ENCODE data around the gene ATP5PD. TPM values are rescaled to one million over a fixed set of nuclear protein-coding genes. Genes with fewer than 3 reads are reported as not detected.
A peak's percentile ranks its signal among the peaks of the same experiment; 100 is the strongest.

Gene ATP5PD
- total and polyA plus RNA-seq, 2 of the 13 experiments (the other 11 are each of a cell fraction or from before 2014, with no cell fraction given) = 158 to 428 TPM

DNA sequence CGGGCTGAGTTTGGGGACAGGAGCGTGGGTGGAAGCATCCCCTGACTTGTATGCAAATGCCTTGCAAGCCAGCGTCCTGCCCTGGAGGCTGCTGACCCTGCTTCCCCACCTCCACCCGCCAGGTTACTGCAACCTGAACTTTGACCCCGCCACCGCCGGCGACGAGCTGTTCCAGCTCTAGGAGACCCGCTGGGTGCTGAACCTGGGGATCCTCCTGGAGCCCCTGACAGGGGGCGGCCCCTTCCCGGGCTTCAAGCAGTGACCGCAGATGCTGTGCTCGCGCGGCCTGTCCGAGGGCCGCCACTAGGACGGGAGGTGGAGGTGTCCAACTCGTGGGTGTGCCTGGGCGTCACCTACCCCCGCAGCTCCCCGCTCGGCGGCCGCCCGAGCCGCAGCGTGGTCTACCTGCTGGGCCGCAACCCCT lies 30.3 kb upstream of the ATP5PD start (continued):
- TF ChIP-seq NR1H2 (CRISPR knock-in tag; IDR thresholded peaks at IDR 0.05; ENCODE audit: borderline replicate concordance, low read depth) (no peak), KLF13 (CRISPR knock-in tag; IDR thresholded peaks at IDR 0.05) (no peak), U2AF1 (optimal IDR thresholded peaks at IDR 0.05; ENCODE audit: low read depth, low read length) (peak; percentile 63), ZNF335 (CRISPR knock-in tag; IDR thresholded peaks at IDR 0.05) (0 out of 2 replicates have a peak, but pooled peaks have one; percentile 36), ATM (IDR thresholded peaks at IDR 0.05; ENCODE audit: borderline replicate concordance) (no peak), FOXA3 (CRISPR knock-in tag; IDR thresholded peaks at IDR 0.05) (peak; percentile 48), NR2F2 (IDR thresholded peaks at IDR 0.05; ENCODE audit: borderline replicate concordance, low read depth) (peak; percentile 70), ZFY (CRISPR knock-in tag; IDR thresholded peaks at IDR 0.05) (no peak; the same call in 1 of the 2 replicates), ZNF230 (CRISPR knock-in tag; IDR thresholded peaks at IDR 0.05) (0 out of 2 replicates have a peak, but pooled peaks have one; percentile 10), FOXJ3 (CRISPR knock-in tag; IDR thresholded peaks at IDR 0.05; ENCODE audit: borderline replicate concordance) (no peak), ZSCAN30 (CRISPR knock-in tag; IDR thresholded peaks at IDR 0.05) (no peak), NONO (IDR thresholded peaks at IDR 0.05) (no peak), NONO (CRISPR knock-in tag; conservative IDR thresholded peaks at IDR 0.05) (no peak), ZNF333 (CRISPR knock-in tag; IDR thresholded peaks at IDR 0.05; ENCODE audit: borderline replicate concordance) (no peak), ZNF503 (CRISPR knock-in tag; IDR thresholded peaks at IDR 0.05) (no peak), ZNF747 (CRISPR knock-in tag; IDR thresholded peaks at IDR 0.05; ENCODE audit: borderline replicate concordance) (peak; percentile 33; the same call in 1 of the 2 replicates), ZNF589 (CRISPR knock-in tag; conservative IDR thresholded peaks at IDR 0.05) (no peak), TBL1XR1 (IDR thresholded peaks at IDR 0.05; ENCODE audit: borderline replicate concordance, low read length, partially characterized antibody) (peak; percentile 42), ELF4 (CRISPR knock-in tag; IDR thresholded peaks at IDR 0.05; ENCODE audit: borderline replicate concordance) (no peak), ZNF430 (CRISPR knock-in tag; IDR thresholded peaks at IDR 0.05) (peak; percentile 20; the same call in 1 of the 2 replicates), ZSCAN31 (CRISPR knock-in tag; IDR thresholded peaks at IDR 0.05; ENCODE audit: low read depth) (peak; percentile 70; the same call in 1 of the 2 replicates), ZNF484 (CRISPR knock-in tag; IDR thresholded peaks at IDR 0.05; ENCODE audit: borderline replicate concordance, low read depth) (no peak), SRSF9 (IDR thresholded peaks at IDR 0.05; ENCODE audit: borderline replicate concordance, insufficient read depth, low read depth, low read length, poor library complexity, severe bottlenecking) (no peak), CEBPG (CRISPR knock-in tag; IDR thresholded peaks at IDR 0.05) (peak; percentile 84)
- TF ChIP-seq, protein P1, sequence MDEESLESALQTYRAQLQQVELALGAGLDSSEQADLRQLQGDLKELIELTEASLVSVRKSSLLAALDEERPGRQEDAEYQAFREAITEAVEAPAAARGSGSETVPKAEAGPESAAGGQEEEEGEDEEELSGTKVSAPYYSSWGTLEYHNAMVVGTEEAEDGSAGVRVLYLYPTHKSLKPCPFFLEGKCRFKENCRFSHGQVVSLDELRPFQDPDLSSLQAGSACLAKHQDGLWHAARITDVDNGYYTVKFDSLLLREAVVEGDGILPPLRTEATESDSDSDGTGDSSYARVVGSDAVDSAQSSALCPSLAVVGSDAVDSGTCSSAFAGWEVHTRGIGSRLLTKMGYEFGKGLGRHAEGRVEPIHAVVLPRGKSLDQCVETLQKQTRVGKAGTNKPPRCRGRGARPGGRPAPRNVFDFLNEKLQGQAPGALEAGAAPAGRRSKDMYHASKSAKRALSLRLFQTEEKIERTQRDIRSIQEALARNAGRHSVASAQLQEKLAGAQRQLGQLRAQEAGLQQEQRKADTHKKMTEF (CRISPR knock-in tag; IDR thresholded peaks at IDR 0.05) = peak; percentile 76; the same call in 1 of the 2 replicates
- TF ChIP-seq, protein P2, sequence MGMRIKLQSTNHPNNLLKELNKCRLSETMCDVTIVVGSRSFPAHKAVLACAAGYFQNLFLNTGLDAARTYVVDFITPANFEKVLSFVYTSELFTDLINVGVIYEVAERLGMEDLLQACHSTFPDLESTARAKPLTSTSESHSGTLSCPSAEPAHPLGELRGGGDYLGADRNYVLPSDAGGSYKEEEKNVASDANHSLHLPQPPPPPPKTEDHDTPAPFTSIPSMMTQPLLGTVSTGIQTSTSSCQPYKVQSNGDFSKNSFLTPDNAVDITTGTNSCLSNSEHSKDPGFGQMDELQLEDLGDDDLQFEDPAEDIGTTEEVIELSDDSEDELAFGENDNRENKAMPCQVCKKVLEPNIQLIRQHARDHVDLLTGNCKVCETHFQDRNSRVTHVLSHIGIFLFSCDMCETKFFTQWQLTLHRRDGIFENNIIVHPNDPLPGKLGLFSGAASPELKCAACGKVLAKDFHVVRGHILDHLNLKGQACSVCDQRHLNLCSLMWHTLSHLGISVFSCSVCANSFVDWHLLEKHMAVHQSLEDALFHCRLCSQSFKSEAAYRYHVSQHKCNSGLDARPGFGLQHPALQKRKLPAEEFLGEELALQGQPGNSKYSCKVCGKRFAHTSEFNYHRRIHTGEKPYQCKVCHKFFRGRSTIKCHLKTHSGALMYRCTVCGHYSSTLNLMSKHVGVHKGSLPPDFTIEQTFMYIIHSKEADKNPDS (CRISPR knock-in tag; IDR thresholded peaks at IDR 0.05) = no peak
